HG03108 (cell line): ENCODE results near the gene ZNF281.
"Not testable (repeated sequence)": the region's sequence is repeated elsewhere in the genome, so short reads cannot be mapped to it uniquely, and the experiment has no call there.

Experiments
- ATAC-seq: cut with Tn5 transposase; IDR thresholded peaks from one replicate; pipeline ENCODE4 v1.9.1; 2021; ENCODE audit warnings: moderate library complexity; ENCODE audit not compliant: unreplicated experiment

ZNF281 gene

GRCh38 chr1:200365897-200366426, 43.9 kb downstream of the ZNF281 start:
- no peak for ATAC-seq

- ATAC-seq: no peak
Measured at GRCh38 chr1:200364831-200365230, 45.0 kb downstream of the ZNF281 start.

GRCh38 chr1:200364091-200364759, 45.6 kb downstream of the ZNF281 start:
- no peak for ATAC-seq

- no peak for ATAC-seq
Measured at GRCh38 chr1:200363264-200363933, 46.4 kb downstream of the ZNF281 start.

- no peak for ATAC-seq
Measured at GRCh38 chr1:200362421-200362820, 47.4 kb downstream of the ZNF281 start.

GRCh38 chr1:200359610-200360163, 50.1 kb downstream of the ZNF281 start:
- no peak for ATAC-seq

GRCh38 chr1:200357925-200358324, 51.9 kb downstream of the ZNF281 start:
- not testable (repeated sequence) for ATAC-seq

- ATAC-seq: no peak
Measured at GRCh38 chr1:200355801-200356200, 54.0 kb downstream of the ZNF281 start.
